HepG2 (cell line): Measurements from ENCODE around the gene NDN. TPM values are rescaled to one million over a fixed set of nuclear protein-coding genes. Genes with fewer than 3 reads are reported as not detected.
A peak's percentile ranks its signal among the peaks of the same experiment; 100 is the strongest.

ENCODE experiments used
- ARID4A ChIP-seq: sonication (generic); formaldehyde crosslinking; IDR thresholded peaks from 2 replicates; pipeline ENCODE4 v1.5.0; 2020; ENCODE audit warnings: mild to moderate bottlenecking, missing genetic modification reagents, borderline replicate concordance
- ATF1 ChIP-seq: IDR thresholded peaks from 2 replicates; pipeline ENCODE4 v1.6.1; 2016; ENCODE audit warnings: mild to moderate bottlenecking, control low read depth
- CTCF ChIP-seq: sonication (generic); formaldehyde crosslinking; IDR thresholded peaks from 2 replicates; pipeline ENCODE4 v1.5.0; 2020; ENCODE audit warnings: mild to moderate bottlenecking, missing genetic modification reagents, moderate library complexity
- FOSL1 ChIP-seq: sonication (generic); formaldehyde crosslinking; IDR thresholded peaks from 2 replicates; pipeline ENCODE4 v1.9.0; 2021; ENCODE audit warnings: missing genetic modification reagents, borderline replicate concordance
- MATR3 ChIP-seq: sonication (generic); formaldehyde crosslinking; IDR thresholded peaks from 2 replicates; pipeline ENCODE4 v1.4.0; 2020; ENCODE audit warnings: missing genetic modification reagents
- POGZ ChIP-seq: sonication (generic); formaldehyde crosslinking; IDR thresholded peaks from 2 replicates; pipeline ENCODE4 v1.4.0; 2020; ENCODE audit warnings: mild to moderate bottlenecking, missing genetic modification reagents
- RERE ChIP-seq: IDR thresholded peaks from 2 replicates; pipeline ENCODE4 v1.6.1; 2016; ENCODE audit warnings: low read depth, missing genetic modification reagents, missing compliant biosample characterization
- RFX5 ChIP-seq: IDR thresholded peaks from 2 replicates; pipeline ENCODE4 v1.6.1; 2011; ENCODE audit warnings: low read depth, low read length, improper control_type of control experiment
- RORA ChIP-seq: sonication (generic); formaldehyde crosslinking; IDR thresholded peaks from 2 replicates; pipeline ENCODE4 v1.5.0; 2020; ENCODE audit warnings: mild to moderate bottlenecking, missing genetic modification reagents, moderate library complexity
- YEATS2 ChIP-seq: sonication (generic); formaldehyde crosslinking; IDR thresholded peaks from 2 replicates; pipeline ENCODE4 v1.4.0; 2020; ENCODE audit warnings: missing genetic modification reagents, borderline replicate concordance
- ZNF33B ChIP-seq: sonication (generic); formaldehyde crosslinking; IDR thresholded peaks from 2 replicates; pipeline ENCODE4 v1.5.1; 2020; ENCODE audit warnings: mild to moderate bottlenecking, missing genetic modification reagents
- ZNF468 ChIP-seq: sonication (generic); formaldehyde crosslinking; IDR thresholded peaks from 2 replicates; pipeline ENCODE4 v1.8.0; 2022; ENCODE audit warnings: mild to moderate bottlenecking, moderate library complexity, missing genetic modification reagents
- ZNF652 ChIP-seq: IDR thresholded peaks from 2 replicates; pipeline ENCODE4 v1.6.1; 2016; ENCODE audit warnings: low read depth, borderline replicate concordance
- ZNF766 ChIP-seq: sonication (generic); formaldehyde crosslinking; IDR thresholded peaks from 2 replicates; pipeline ENCODE4 v1.5.0; 2020; ENCODE audit warnings: missing genetic modification reagents, borderline replicate concordance
- polyA plus RNA-seq, 8 experiments: library from polyadenylated mRNA; depleted of rRNA in 3 of 8; stranded (reverse) in 7 of 8; unstranded in 1 of 8; fragments of >200 nt; fragmentation: Illumina TruSeq in 4 of 8; extraction: Trizol in 4 of 8; gene quantifications; 2 replicates each; pipeline versions ENCODE4 v1.2.1 to v1.2.3, GENCODE V29; 2011 to 2016; ENCODE audit warnings: low read depth in 4 of 8, missing spikeins in 1 of 8, mixed read lengths in 1 of 8; ENCODE audit not compliant: insufficient read depth in 1 of 8
- total RNA-seq, 5 experiments: library from RNA; depleted of rRNA; stranded (reverse); fragments of >200 nt; fragmentation: Illumina TruSeq; extraction: Trizol; gene quantifications; 2 replicates each; pipeline ENCODE4 v1.2.3, GENCODE V29; 2016; ENCODE audit warnings: low read depth in 1 of 5
- TF ChIP-seq, protein P1 (sequence below): sonication (generic); formaldehyde crosslinking; IDR thresholded peaks from 2 replicates; pipeline ENCODE4 v1.5.1; 2020; ENCODE audit warnings: mild to moderate bottlenecking, missing genetic modification reagents, borderline replicate concordance
- TF ChIP-seq, protein P2 (sequence below): sonication (generic); formaldehyde crosslinking; IDR thresholded peaks from 2 replicates; pipeline ENCODE4 v1.5.0; 2020; ENCODE audit warnings: missing genetic modification reagents, mild to moderate bottlenecking, borderline replicate concordance

NDN gene
- total and polyA plus RNA-seq, 2 of the 13 experiments (the other 11 are each of a cell fraction or from before 2014, with no cell fraction given) = 0.03 TPM; not detected in 1

DNA sequence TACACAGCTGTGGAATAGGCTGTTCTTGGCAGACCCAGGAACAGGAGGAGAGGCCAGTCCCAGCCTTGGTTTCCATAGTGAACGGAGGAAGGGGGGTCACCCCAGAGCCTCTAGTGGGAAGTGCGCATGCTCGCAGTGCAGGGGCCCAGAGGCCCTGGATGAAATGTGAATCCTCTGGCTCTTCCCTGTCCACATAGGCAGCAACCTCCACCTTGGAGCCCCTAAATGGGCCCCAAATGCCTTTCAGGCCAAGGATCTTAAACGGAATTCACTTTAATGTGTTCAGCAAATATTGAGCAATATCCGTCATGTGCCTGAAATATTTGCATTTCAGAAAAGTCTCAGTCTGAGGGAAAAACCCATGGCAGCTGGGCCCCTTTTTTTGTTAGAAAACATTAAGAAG lies 3.3 kb upstream of the NDN start (continued):
- TF ChIP-seq ARID4A (CRISPR knock-in tag) (peak; percentile 32; the same call in 1 of the 2 replicates), CTCF (CRISPR knock-in tag) (no peak), MATR3 (CRISPR knock-in tag) (no peak), FOSL1 (CRISPR knock-in tag) (no peak), ZNF468 (CRISPR knock-in tag) (no peak), POGZ (CRISPR knock-in tag) (peak; percentile 81), ATF1 (no peak), RERE (CRISPR knock-in tag) (0 out of 2 replicates have a peak, but pooled peaks have one; percentile 27), ZNF652 (CRISPR knock-in tag) (no peak), YEATS2 (CRISPR knock-in tag) (no peak), RFX5 (no peak), RORA (CRISPR knock-in tag) (no peak), ZNF766 (CRISPR knock-in tag) (no peak), ZNF33B (no peak)
- TF ChIP-seq, protein P1, sequence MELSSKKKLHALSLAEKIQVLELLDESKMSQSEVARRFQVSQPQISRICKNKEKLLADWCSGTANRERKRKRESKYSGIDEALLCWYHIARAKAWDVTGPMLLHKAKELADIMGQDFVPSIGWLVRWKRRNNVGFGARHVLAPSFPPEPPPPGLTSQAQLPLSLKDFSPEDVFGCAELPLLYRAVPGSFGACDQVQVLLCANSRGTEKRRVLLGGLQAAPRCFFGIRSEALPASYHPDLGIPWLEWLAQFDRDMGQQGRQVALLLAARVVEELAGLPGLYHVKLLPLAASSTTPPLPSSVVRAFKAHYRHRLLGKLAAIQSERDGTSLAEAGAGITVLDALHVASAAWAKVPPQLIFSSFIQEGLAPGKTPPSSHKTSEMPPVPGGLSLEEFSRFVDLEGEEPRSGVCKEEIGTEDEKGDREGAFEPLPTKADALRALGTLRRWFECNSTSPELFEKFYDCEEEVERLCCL (CRISPR knock-in tag) = no peak
- TF ChIP-seq, protein P2, sequence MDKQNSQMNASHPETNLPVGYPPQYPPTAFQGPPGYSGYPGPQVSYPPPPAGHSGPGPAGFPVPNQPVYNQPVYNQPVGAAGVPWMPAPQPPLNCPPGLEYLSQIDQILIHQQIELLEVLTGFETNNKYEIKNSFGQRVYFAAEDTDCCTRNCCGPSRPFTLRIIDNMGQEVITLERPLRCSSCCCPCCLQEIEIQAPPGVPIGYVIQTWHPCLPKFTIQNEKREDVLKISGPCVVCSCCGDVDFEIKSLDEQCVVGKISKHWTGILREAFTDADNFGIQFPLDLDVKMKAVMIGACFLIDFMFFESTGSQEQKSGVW (CRISPR knock-in tag) = no peak
